ENCODE data around the gene SLC44A1. TPM values are rescaled to one million over a fixed set of nuclear protein-coding genes. Genes with fewer than 3 reads are reported as not detected.

SLC44A1 gene
- total and polyA plus RNA-seq, 10 of the 15 experiments (the other 5 are each of a cell fraction or from before 2014, with no cell fraction given): 2.4 to 21.2 (median 12.4) TPM

- Histone ChIP-seq H4K20me1 (ENCODE audit: control insufficient read depth, insufficient read depth) (no peaks in the 10 kb centered on the region), H3K27ac (ENCODE audit: control insufficient read depth, insufficient read depth) (peak overlapping the region; percentile 18; the same call in 1 of the 2 replicates), H2AFZ (ENCODE audit: control insufficient read depth, low read depth, low read length) (no peak overlapping the region), H3K36me3 (ENCODE audit: control insufficient read depth in 2 of 2, insufficient read depth in 2 of 2, low read length in 1 of 2) (no peaks in the 10 kb centered on the region), H3K9ac (ENCODE audit: control insufficient read depth, insufficient read depth, low read length) (no peak overlapping the region), H3K27me3 (replicated peaks in 1 of 2; ENCODE audit: control insufficient read depth in 2 of 2, insufficient read depth in 2 of 2, low read length in 1 of 2) (no peaks in the 10 kb centered on the region), H3K4me3 (no peak overlapping the region), H3K79me2 (ENCODE audit: control insufficient read depth, insufficient read depth, low read length) (peaks cover 3% of the 10 kb centered on the region), H3K9me3 (replicated peaks; ENCODE audit: control insufficient read depth, insufficient read depth, low read length) (no peaks in the 10 kb centered on the region), H3K4me2 (ENCODE audit: control insufficient read depth, insufficient read depth) (peak overlapping the region; percentile 46), H3K4me1 (ENCODE audit: control insufficient read depth, insufficient read depth, low read length) (peaks cover 31% of the 10 kb centered on the region)
- DNase-seq (ENCODE audit: low read depth, low spot score) (no peak), FAIRE-seq (no peak), ATAC-seq (no peak; the same call in 2 of the 3 replicates)
- WGBS (ENCODE audit: insufficient coverage, insufficient replicate concordance, low lambda C conversion rate, missing lambda C conversion rate): 97% methylated on average over 2 of the region's 2 CpGs
- POLR2A ChIA-PET: no interaction called here
- no TSS peak for BruUV-seq (replicated peaks)
- SMC1A ChIA-PET (ENCODE audit: uncharacterized antibody, unreplicated experiment): interaction anchor here (0.7 to 2.1 kb wide), 3 partner anchors 10 to 71 kb away, joined by 3 to 6 read pairs (median 3); no protein-coding TSS in a partner anchor
- TF ChIP-seq RUNX3 (IDR thresholded peaks at IDR 0.05; ENCODE audit: low read length) (peak; percentile 64; the same call in 1 of the 2 replicates), SMC3 (IDR thresholded peaks at IDR 0.05; ENCODE audit: borderline replicate concordance, low read length) (no peak)
- CTCF ChIA-PET: no interaction called here
- in situ Hi-C loops (cut with MboI) (no loop called here), intact Hi-C loops (cut with micrococcal nuclease; ENCODE audit: unreplicated experiment) (no loop called here)
- RAD21 ChIA-PET (ENCODE audit: unreplicated experiment): no interaction called here
Measured at GRCh38 chr9:105259274-105259673, 14.8 kb downstream of the SLC44A1 start.

- ChIA-PET RAD21 (ENCODE audit: unreplicated experiment) (no interaction called here), SMC1A (ENCODE audit: uncharacterized antibody, unreplicated experiment) (interaction anchor here (0.7 to 2.1 kb wide), 6 partner anchors 9 to 145 kb away, joined by 3 to 6 read pairs (median 4); no protein-coding TSS in a partner anchor)
- no peak for FAIRE-seq
- TF ChIP-seq PKNOX1 (IDR thresholded peaks at IDR 0.05) (no peak), EZH2 (IDR thresholded peaks at IDR 0.05; ENCODE audit: borderline replicate concordance, control insufficient read depth, low read depth, low read length) (no peak), CBFB (IDR thresholded peaks at IDR 0.05; ENCODE audit: low read depth) (no peak), CBX3 (IDR thresholded peaks at IDR 0.05; ENCODE audit: borderline replicate concordance, low read depth) (no peak), TARDBP (IDR thresholded peaks at IDR 0.05; ENCODE audit: borderline replicate concordance) (no peak), TCF12 (IDR thresholded peaks at IDR 0.05; ENCODE audit: low read depth, low read length) (no peak), IKZF2 (IDR thresholded peaks at IDR 0.05) (0 out of 4 replicates have a peak, but pooled peaks have one; percentile 27 to 40), NR2C2 (IDR thresholded peaks at IDR 0.05; ENCODE audit: borderline replicate concordance, control insufficient read depth, insufficient read length, low read depth) (no peak), ASH2L (IDR thresholded peaks at IDR 0.05; ENCODE audit: borderline replicate concordance, low read depth) (no peak), STAT3 (IDR thresholded peaks at IDR 0.05; ENCODE audit: low read depth, low read length) (no peak), MTA2 (IDR thresholded peaks at IDR 0.05; ENCODE audit: low read depth) (no peak), YY1 (IDR thresholded peaks at IDR 0.05; ENCODE audit: low read depth, low read length) (no peak), WRNIP1 (IDR thresholded peaks at IDR 0.05; ENCODE audit: borderline replicate concordance, low read depth, low read length) (no peak), JUNB (IDR thresholded peaks at IDR 0.05) (0 out of 2 replicates have a peak, but pooled peaks have one; percentile 13), FOXM1 (IDR thresholded peaks at IDR 0.05; ENCODE audit: low read depth, low read length) (no peak), IKZF1 (conservative IDR thresholded peaks at IDR 0.05) (0 out of 2 replicates have a peak, but pooled peaks have one; percentile 25)
Measured at GRCh38 chr9:105259731-105260612, 15.5 kb downstream of the SLC44A1 start.

More at GRCh38 chr9:105259731-105260612, 15.5 kb downstream of the SLC44A1 start:
- no TSS peak for BruUV-seq (replicated peaks)
- ChIA-PET CTCF (interaction anchor here (1.2 to 1.3 kb wide), 2 partner anchors 15 to 126 kb away, joined by 3 to 4 read pairs; partner anchors contain the start of gene SLC44A1), POLR2A (no interaction called here)
- ATAC-seq (peak; percentile 39), DNase-seq (ENCODE audit: low read depth, low spot score) (no peak)
- Histone ChIP-seq H3K4me2 (ENCODE audit: control insufficient read depth, insufficient read depth) (peak overlapping the region; percentile 46), H3K9me3 (replicated peaks; ENCODE audit: control insufficient read depth, insufficient read depth, low read length) (no peaks in the 10 kb centered on the region), H3K9ac (ENCODE audit: control insufficient read depth, insufficient read depth, low read length) (peak overlapping the region; percentile 19; the same call in 1 of the 2 replicates), H3K27me3 (replicated peaks in 1 of 2; ENCODE audit: control insufficient read depth in 2 of 2, insufficient read depth in 2 of 2, low read length in 1 of 2) (no peaks in the 10 kb centered on the region), H4K20me1 (ENCODE audit: control insufficient read depth, insufficient read depth) (no peaks in the 10 kb centered on the region), H3K27ac (ENCODE audit: control insufficient read depth, insufficient read depth) (peak overlapping the region; percentile 66), H2AFZ (ENCODE audit: control insufficient read depth, low read depth, low read length) (no peak overlapping the region; the same call in 1 of the 2 replicates), H3K79me2 (ENCODE audit: control insufficient read depth, insufficient read depth, low read length) (peaks cover 3% of the 10 kb centered on the region), H3K36me3 (ENCODE audit: control insufficient read depth in 2 of 2, insufficient read depth in 2 of 2, low read length in 1 of 2) (no peaks in the 10 kb centered on the region), H3K4me1 (ENCODE audit: control insufficient read depth, insufficient read depth, low read length) (peaks cover 34% of the 10 kb centered on the region), H3K4me3 (no peak overlapping the region)
- intact Hi-C loops (cut with micrococcal nuclease; ENCODE audit: unreplicated experiment) (no loop called here), in situ Hi-C loops (cut with MboI) (no loop called here)

All from GM12878 (cell line).